ENCODE measurements around the gene COBL.
A peak's percentile ranks its signal among the peaks of the same experiment; 100 is the strongest.

COBL gene

DNA sequence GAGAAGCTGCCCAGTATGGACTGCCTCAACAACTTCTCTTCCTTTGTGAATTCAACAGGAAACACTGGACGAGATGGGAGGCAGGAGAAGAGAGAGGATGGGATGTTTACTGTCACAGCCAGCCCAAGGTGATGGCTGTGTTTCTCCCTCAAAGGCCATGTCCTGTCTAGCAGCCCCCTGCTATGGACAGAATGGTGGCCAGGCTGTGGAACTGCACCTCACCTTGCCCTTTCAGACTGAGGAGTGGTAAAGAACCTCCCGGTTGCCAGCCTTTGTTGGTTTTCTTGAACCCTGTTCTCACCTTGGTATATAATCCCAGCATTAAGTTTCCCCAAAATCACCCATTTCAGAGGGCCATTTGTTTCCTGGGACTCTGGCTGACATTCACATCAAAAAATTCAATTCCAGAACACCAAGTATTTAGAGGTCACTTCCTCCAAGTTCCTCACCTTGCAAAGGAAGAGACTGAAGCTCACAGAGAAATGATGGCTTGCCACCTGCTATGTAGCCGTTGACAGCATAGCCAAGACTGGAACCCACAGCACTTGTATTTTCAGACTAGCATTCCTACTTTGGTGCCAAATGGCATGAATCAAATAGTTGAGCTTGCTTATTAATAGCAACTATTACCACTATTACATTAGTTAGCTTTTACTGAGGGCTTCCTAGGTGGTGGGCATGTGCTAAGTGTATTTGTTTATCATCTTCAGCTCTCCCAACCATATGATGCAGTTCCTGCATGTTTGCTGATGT lies 309.9 kb downstream of the COBL start:
- no peak overlapping the region for H3K14ac ChIP-seq (ENCODE audit: low read length)
- no peak overlapping the region for H3K4me3 ChIP-seq (ENCODE audit: low read length in 2 of 2)
- H3K27me3 ChIP-seq (ENCODE audit: control insufficient read depth in 3 of 3, insufficient read depth in 3 of 3, low read depth in 1 of 3, low read length in 3 of 3), result no peaks in the 10 kb centered on the region
- H4K91ac ChIP-seq (ENCODE audit: low read depth, low read length, poor library complexity), result no peak overlapping the region
- WGBS, 2 donors (ENCODE audit: extremely low coverage in 2 of 2, insufficient read length in 2 of 2, insufficient replicate concordance in 1 of 2), result no CpG with 5 or more reads among the region's 3 CpGs
- H3K23ac ChIP-seq (ENCODE audit: low read depth, low read length, poor library complexity), result no peak overlapping the region
- no peak overlapping the region for H2BK5ac ChIP-seq (ENCODE audit: low read length)
- no peak overlapping the region for H3K9ac ChIP-seq (ENCODE audit: low read depth, low read length, poor library complexity)
- no peak overlapping the region for H4K8ac ChIP-seq (ENCODE audit: low read depth, low read length)
- peaks cover 0 to 3% of the 10 kb centered on the region in 2 donors for H3K9me3 ChIP-seq (replicated peaks in 1 of 2; ENCODE audit: control insufficient read depth in 2 of 2, insufficient read depth in 1 of 2, low read depth in 1 of 2, low read length in 2 of 2)
- H3K79me1 ChIP-seq (ENCODE audit: low read depth, low read length), result peaks cover 2% of the 10 kb centered on the region
- H3K4ac ChIP-seq (ENCODE audit: low read length), result no peak overlapping the region
- H2AFZ ChIP-seq (ENCODE audit: low read length), result no peak overlapping the region
- no peak overlapping the region for H2AK5ac ChIP-seq (ENCODE audit: low read depth, low read length)
- no peaks in the 10 kb centered on the region for H3K36me3 ChIP-seq (replicated peaks in 1 of 2; ENCODE audit: control insufficient read depth in 2 of 2, insufficient read depth in 2 of 2, low read length in 2 of 2)
- DNase-seq (ENCODE audit: low spot score), result no peak
- no peak overlapping the region for H2BK12ac ChIP-seq (ENCODE audit: low read length)
- H2BK15ac ChIP-seq (ENCODE audit: low read length), result no peak overlapping the region
- H3K4me2 ChIP-seq (ENCODE audit: insufficient read depth, low read length, poor library complexity, severe bottlenecking), result no peak overlapping the region
- no peaks in the 10 kb centered on the region for H3K4me1 ChIP-seq (ENCODE audit: control insufficient read depth in 2 of 2, insufficient read depth in 1 of 2, low read depth in 1 of 2, low read length in 2 of 2)
- H2BK120ac ChIP-seq (ENCODE audit: low read depth, low read length), result no peak overlapping the region
- no peak overlapping the region for H3K27ac ChIP-seq (replicated peaks; ENCODE audit: low read length)
- H3K18ac ChIP-seq (ENCODE audit: low read length), result no peak overlapping the region

DNA sequence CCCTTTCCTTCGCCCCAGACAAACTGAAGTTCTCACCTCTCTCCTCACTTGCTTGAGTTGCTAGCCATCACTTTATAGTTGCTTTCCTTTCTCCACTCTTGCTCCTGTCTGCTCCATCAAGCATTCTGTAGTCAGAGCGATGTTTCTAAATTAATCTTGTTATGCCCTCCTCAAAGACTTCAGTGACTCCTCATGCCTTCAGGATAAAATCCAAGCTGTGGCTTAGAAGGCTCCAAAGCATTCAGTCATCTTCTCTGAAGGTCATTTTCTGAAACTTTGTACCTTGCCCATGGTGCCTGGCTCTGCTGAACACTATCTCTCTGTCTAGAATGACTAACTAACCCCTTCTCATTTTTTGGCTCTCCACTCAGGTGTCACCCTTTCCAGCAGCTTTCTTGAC lies 311.5 kb downstream of the COBL start:
- Histone ChIP-seq H3K18ac (ENCODE audit: low read length) (no peak overlapping the region), H3K9ac (ENCODE audit: low read depth, low read length, poor library complexity) (no peak overlapping the region), H2BK15ac (ENCODE audit: low read length) (no peak overlapping the region), H3K4me1 (ENCODE audit: control insufficient read depth in 2 of 2, insufficient read depth in 1 of 2, low read depth in 1 of 2, low read length in 2 of 2) (no peaks in the 10 kb centered on the region), H3K36me3 (replicated peaks in 1 of 2; ENCODE audit: control insufficient read depth in 2 of 2, insufficient read depth in 2 of 2, low read length in 2 of 2) (no peaks in the 10 kb centered on the region), H2BK5ac (ENCODE audit: low read length) (no peak overlapping the region), H3K4ac (ENCODE audit: low read length) (no peak overlapping the region), H3K27me3 (ENCODE audit: control insufficient read depth in 3 of 3, insufficient read depth in 3 of 3, low read depth in 1 of 3, low read length in 3 of 3) (no peaks in the 10 kb centered on the region), H4K8ac (ENCODE audit: low read depth, low read length) (no peak overlapping the region), H3K4me2 (ENCODE audit: insufficient read depth, low read length, poor library complexity, severe bottlenecking) (no peak overlapping the region), H3K9me3 (replicated peaks in 1 of 2; ENCODE audit: control insufficient read depth in 2 of 2, insufficient read depth in 1 of 2, low read depth in 1 of 2, low read length in 2 of 2) (no peaks in the 10 kb centered on the region), H2AFZ (ENCODE audit: low read length) (no peak overlapping the region), H4K91ac (ENCODE audit: low read depth, low read length, poor library complexity) (peak overlapping the region; percentile 61), H3K14ac (ENCODE audit: low read length) (no peak overlapping the region), H2AK5ac (ENCODE audit: low read depth, low read length) (no peak overlapping the region), H3K4me3 (ENCODE audit: low read length in 2 of 2) (no peak overlapping the region), H3K23ac (ENCODE audit: low read depth, low read length, poor library complexity) (no peak overlapping the region), H2BK120ac (ENCODE audit: low read depth, low read length) (no peak overlapping the region), H3K79me1 (ENCODE audit: low read depth, low read length) (no peaks in the 10 kb centered on the region), H3K27ac (replicated peaks; ENCODE audit: low read length) (no peak overlapping the region), H2BK12ac (ENCODE audit: low read length) (no peak overlapping the region)
- no peak for DNase-seq (ENCODE audit: low spot score)
- WGBS, 2 donors (ENCODE audit: extremely low coverage in 2 of 2, insufficient read length in 2 of 2, insufficient replicate concordance in 1 of 2), result no CpG with 5 or more reads among the region's 2 CpGs

DNA sequence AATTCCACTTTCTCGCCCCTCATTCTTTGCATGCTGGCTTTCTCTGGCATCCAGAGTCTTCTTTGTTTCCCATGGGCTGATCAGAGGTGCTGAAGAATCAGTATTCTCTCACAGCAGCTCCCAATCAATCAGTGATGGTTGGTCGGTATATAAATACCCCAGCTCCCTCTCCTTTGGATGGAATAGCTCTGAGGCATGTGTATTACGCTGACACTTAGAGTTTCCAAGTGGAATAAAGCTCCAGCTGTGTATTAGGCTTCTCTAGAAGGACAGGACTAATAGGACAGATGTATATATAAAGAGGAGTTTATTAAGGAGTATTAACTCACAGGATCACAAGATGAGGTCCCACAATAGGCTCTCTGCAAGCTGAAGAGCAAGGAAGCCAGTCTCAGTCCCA lies 315.7 kb downstream of the COBL start:
- H3K9me3 ChIP-seq (replicated peaks in 1 of 2; ENCODE audit: control insufficient read depth in 2 of 2, insufficient read depth in 1 of 2, low read depth in 1 of 2, low read length in 2 of 2), result no peaks in the 10 kb centered on the region
- no CpG with 5 or more reads among the region's 3 CpGs for WGBS, 2 donors (ENCODE audit: extremely low coverage in 2 of 2, insufficient read length in 2 of 2, insufficient replicate concordance in 1 of 2)

DNA sequence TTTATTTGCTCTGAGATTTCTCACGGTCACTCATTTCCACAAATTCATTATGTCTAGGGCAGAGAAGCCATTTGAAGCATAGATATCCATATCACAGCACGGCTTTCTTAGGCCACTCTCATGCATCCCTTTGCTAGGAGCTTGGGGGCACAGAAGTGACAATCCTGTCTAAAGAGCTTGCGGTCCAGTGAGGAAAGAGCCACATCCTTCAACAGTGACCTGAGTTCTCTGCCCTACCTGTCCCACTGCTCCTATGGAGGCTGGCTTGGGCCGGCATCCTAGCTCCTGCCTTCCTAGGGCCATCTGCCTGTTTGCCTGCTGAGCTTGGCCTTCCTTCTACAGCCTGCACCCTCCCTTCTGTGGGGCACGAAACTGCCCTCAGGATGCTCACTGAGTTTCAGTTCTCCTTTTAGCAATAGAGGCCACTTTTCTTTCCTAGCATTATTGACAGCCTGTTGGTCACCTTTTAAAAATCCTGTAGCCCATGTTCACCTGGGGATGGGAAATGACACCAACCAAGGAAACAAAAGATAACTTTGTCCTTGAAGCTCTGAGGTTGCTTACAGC lies 321.8 kb downstream of the COBL start:
- H3K9me3 ChIP-seq (replicated peaks in 1 of 2; ENCODE audit: control insufficient read depth in 2 of 2, insufficient read depth in 1 of 2, low read depth in 1 of 2, low read length in 2 of 2), result no peaks in the 10 kb centered on the region
- H3K9ac ChIP-seq (ENCODE audit: low read depth, low read length, poor library complexity), result no peak overlapping the region
- H3K14ac ChIP-seq (ENCODE audit: low read length), result no peak overlapping the region
- no peak overlapping the region for H2BK12ac ChIP-seq (ENCODE audit: low read length)
- H3K4ac ChIP-seq (ENCODE audit: low read length), result no peak overlapping the region
- H3K23ac ChIP-seq (ENCODE audit: low read depth, low read length, poor library complexity), result no peak overlapping the region
- no peaks in the 10 kb centered on the region for H3K4me1 ChIP-seq (ENCODE audit: control insufficient read depth in 2 of 2, insufficient read depth in 1 of 2, low read depth in 1 of 2, low read length in 2 of 2)
- H2BK15ac ChIP-seq (ENCODE audit: low read length), result no peak overlapping the region
- H3K4me2 ChIP-seq (ENCODE audit: insufficient read depth, low read length, poor library complexity, severe bottlenecking), result no peak overlapping the region
- no peak overlapping the region for H2AFZ ChIP-seq (ENCODE audit: low read length)
- H2AK5ac ChIP-seq (ENCODE audit: low read depth, low read length), result no peak overlapping the region
- no peak overlapping the region for H2BK5ac ChIP-seq (ENCODE audit: low read length)
- H4K91ac ChIP-seq (ENCODE audit: low read depth, low read length, poor library complexity), result no peak overlapping the region
- no peak overlapping the region for H2BK120ac ChIP-seq (ENCODE audit: low read depth, low read length)
- H3K27me3 ChIP-seq (ENCODE audit: control insufficient read depth in 3 of 3, insufficient read depth in 3 of 3, low read depth in 1 of 3, low read length in 3 of 3), result no peaks in the 10 kb centered on the region
- DNase-seq (ENCODE audit: low spot score), result no peak
- WGBS, 2 donors (ENCODE audit: extremely low coverage in 2 of 2, insufficient read length in 2 of 2, insufficient replicate concordance in 1 of 2), result no CpG with 5 or more reads among the region's 5 CpGs
- no peak overlapping the region for H3K27ac ChIP-seq (replicated peaks; ENCODE audit: low read length)
- H3K36me3 ChIP-seq (replicated peaks in 1 of 2; ENCODE audit: control insufficient read depth in 2 of 2, insufficient read depth in 2 of 2, low read length in 2 of 2), result no peaks in the 10 kb centered on the region
- H4K8ac ChIP-seq (ENCODE audit: low read depth, low read length), result no peak overlapping the region
- no peak overlapping the region for H3K4me3 ChIP-seq (ENCODE audit: low read length in 2 of 2)
- no peaks in the 10 kb centered on the region for H3K79me1 ChIP-seq (ENCODE audit: low read depth, low read length)
- H3K18ac ChIP-seq (ENCODE audit: low read length), result no peak overlapping the region

More for the DNA sequence above, 315.7 kb downstream of the COBL start:
- Histone ChIP-seq H3K36me3 (replicated peaks in 1 of 2; ENCODE audit: control insufficient read depth in 2 of 2, insufficient read depth in 2 of 2, low read length in 2 of 2) (no peaks in the 10 kb centered on the region), H2AK5ac (ENCODE audit: low read depth, low read length) (no peak overlapping the region), H4K8ac (ENCODE audit: low read depth, low read length) (no peak overlapping the region), H3K4me1 (ENCODE audit: control insufficient read depth in 2 of 2, insufficient read depth in 1 of 2, low read depth in 1 of 2, low read length in 2 of 2) (no peaks in the 10 kb centered on the region), H3K79me1 (ENCODE audit: low read depth, low read length) (no peaks in the 10 kb centered on the region), H2AFZ (ENCODE audit: low read length) (no peak overlapping the region), H3K9ac (ENCODE audit: low read depth, low read length, poor library complexity) (no peak overlapping the region), H3K18ac (ENCODE audit: low read length) (no peak overlapping the region), H2BK12ac (ENCODE audit: low read length) (no peak overlapping the region), H3K4me2 (ENCODE audit: insufficient read depth, low read length, poor library complexity, severe bottlenecking) (no peak overlapping the region), H2BK15ac (ENCODE audit: low read length) (no peak overlapping the region), H2BK5ac (ENCODE audit: low read length) (no peak overlapping the region), H3K27me3 (ENCODE audit: control insufficient read depth in 3 of 3, insufficient read depth in 3 of 3, low read depth in 1 of 3, low read length in 3 of 3) (no peaks in the 10 kb centered on the region), H3K27ac (replicated peaks; ENCODE audit: low read length) (no peak overlapping the region), H4K91ac (ENCODE audit: low read depth, low read length, poor library complexity) (no peak overlapping the region), H3K4me3 (ENCODE audit: low read length in 2 of 2) (no peak overlapping the region), H3K14ac (ENCODE audit: low read length) (no peak overlapping the region), H2BK120ac (ENCODE audit: low read depth, low read length) (no peak overlapping the region), H3K23ac (ENCODE audit: low read depth, low read length, poor library complexity) (no peak overlapping the region), H3K4ac (ENCODE audit: low read length) (no peak overlapping the region)
- no peak for DNase-seq (ENCODE audit: low spot score)
